HL-60 (cell line): Measurements from ENCODE around the gene RTTN.

Experiments
- DNase-seq, 2 experiments: peaks; one replicate each; pipeline ENCODE4 v3.0.0-alpha.2; 2010 to 2020; ENCODE audit warnings: low read depth in 1 of 2, low spot score in 1 of 2
- H3K27ac ChIP-seq: fragments of 250-450 bp; sonication (Bioruptor Pico); replicated peaks from 2 replicates; pipeline ENCODE4 v1.5.1; 2020; ENCODE audit warnings: mild to moderate bottlenecking, moderate library complexity
- H3K27me3 ChIP-seq: fragments of 250-450 bp; sonication (Bioruptor Pico); 2 replicates; pipeline ENCODE4 v1.5.1; 2021; ENCODE audit warnings: mild to moderate bottlenecking, moderate library complexity; ENCODE audit not compliant: insufficient read depth, poor library complexity, severe bottlenecking
- H3K4me3 ChIP-seq: replicated peaks from 2 replicates; pipeline ENCODE4 v1.5.1; 2011; ENCODE audit warnings: mild to moderate bottlenecking, control low read depth, low read length; ENCODE audit not compliant: insufficient read depth
- GABPA ChIP-seq: IDR thresholded peaks from 2 replicates; pipeline ENCODE4 v1.6.1; 2012; ENCODE audit warnings: low read depth
- POLR2AphosphoS5 ChIP-seq: IDR thresholded peaks from 2 replicates; pipeline ENCODE4 v1.6.1; 2012; ENCODE audit warnings: low read depth
- SPI1 ChIP-seq: IDR thresholded peaks from 2 replicates; pipeline ENCODE4 v1.6.1; 2012; ENCODE audit warnings: low read depth, mild to moderate bottlenecking, borderline replicate concordance
- TF ChIP-seq, protein P1 (sequence below): IDR thresholded peaks from 2 replicates; pipeline ENCODE4 v1.6.1; 2012; ENCODE audit warnings: low read depth; ENCODE audit not compliant: insufficient replicate concordance
- TF ChIP-seq, protein P2 (sequence below): IDR thresholded peaks from one replicate; pipeline ENCODE4 v1.5.1; 2011; ENCODE audit warnings: low read length, control low read depth, inconsistent platforms; ENCODE audit not compliant: insufficient read depth

Gene RTTN

DNA sequence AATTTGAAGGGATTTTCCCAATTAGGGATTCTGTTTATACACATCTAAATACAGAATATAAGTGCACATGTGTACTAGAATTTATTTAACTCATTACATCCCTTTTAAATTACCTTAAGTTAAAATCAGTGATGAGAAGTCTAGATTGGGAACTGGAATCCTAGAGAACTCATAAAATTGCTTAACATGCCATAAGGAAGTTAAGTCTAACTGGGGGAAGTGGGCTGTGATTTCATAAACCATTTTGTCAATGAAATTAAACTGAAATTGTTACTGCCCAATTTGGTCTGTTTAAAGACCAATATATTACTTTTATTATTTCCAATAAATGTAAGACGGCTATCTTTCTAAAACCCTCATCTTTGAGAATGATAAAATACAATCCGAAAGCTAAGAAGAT, 185.5 kb downstream of the RTTN start:
- H3K27ac ChIP-seq = no peak overlapping the region
- H3K27me3 ChIP-seq = no peaks in the 10 kb centered on the region
- TF ChIP-seq GABPA (no peak), POLR2AphosphoS5 (no peak), SPI1 (no peak)
- TF ChIP-seq, protein P1, sequence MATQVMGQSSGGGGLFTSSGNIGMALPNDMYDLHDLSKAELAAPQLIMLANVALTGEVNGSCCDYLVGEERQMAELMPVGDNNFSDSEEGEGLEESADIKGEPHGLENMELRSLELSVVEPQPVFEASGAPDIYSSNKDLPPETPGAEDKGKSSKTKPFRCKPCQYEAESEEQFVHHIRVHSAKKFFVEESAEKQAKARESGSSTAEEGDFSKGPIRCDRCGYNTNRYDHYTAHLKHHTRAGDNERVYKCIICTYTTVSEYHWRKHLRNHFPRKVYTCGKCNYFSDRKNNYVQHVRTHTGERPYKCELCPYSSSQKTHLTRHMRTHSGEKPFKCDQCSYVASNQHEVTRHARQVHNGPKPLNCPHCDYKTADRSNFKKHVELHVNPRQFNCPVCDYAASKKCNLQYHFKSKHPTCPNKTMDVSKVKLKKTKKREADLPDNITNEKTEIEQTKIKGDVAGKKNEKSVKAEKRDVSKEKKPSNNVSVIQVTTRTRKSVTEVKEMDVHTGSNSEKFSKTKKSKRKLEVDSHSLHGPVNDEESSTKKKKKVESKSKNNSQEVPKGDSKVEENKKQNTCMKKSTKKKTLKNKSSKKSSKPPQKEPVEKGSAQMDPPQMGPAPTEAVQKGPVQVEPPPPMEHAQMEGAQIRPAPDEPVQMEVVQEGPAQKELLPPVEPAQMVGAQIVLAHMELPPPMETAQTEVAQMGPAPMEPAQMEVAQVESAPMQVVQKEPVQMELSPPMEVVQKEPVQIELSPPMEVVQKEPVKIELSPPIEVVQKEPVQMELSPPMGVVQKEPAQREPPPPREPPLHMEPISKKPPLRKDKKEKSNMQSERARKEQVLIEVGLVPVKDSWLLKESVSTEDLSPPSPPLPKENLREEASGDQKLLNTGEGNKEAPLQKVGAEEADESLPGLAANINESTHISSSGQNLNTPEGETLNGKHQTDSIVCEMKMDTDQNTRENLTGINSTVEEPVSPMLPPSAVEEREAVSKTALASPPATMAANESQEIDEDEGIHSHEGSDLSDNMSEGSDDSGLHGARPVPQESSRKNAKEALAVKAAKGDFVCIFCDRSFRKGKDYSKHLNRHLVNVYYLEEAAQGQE = no peak
- TF ChIP-seq, protein P2, sequence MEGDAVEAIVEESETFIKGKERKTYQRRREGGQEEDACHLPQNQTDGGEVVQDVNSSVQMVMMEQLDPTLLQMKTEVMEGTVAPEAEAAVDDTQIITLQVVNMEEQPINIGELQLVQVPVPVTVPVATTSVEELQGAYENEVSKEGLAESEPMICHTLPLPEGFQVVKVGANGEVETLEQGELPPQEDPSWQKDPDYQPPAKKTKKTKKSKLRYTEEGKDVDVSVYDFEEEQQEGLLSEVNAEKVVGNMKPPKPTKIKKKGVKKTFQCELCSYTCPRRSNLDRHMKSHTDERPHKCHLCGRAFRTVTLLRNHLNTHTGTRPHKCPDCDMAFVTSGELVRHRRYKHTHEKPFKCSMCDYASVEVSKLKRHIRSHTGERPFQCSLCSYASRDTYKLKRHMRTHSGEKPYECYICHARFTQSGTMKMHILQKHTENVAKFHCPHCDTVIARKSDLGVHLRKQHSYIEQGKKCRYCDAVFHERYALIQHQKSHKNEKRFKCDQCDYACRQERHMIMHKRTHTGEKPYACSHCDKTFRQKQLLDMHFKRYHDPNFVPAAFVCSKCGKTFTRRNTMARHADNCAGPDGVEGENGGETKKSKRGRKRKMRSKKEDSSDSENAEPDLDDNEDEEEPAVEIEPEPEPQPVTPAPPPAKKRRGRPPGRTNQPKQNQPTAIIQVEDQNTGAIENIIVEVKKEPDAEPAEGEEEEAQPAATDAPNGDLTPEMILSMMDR = no peak
- DNase-seq = no peak
- H3K4me3 ChIP-seq = no peak overlapping the region

DNA sequence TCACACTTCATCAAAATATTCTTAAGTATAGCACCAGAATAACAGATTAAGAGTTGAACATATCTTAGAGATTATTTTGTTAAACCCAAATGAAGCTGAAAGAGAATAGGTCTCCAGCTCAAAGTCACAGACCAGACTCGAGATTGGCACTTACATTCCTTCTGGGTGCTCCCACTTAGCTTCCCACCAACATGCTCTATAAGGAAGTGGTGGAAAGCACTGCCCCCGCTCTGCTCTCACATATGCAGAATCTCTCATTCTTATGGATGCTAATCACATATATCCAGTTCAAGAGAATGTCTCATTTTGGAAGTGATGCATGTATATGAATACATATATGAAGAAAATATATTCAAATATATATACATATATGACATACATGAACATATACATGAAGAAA, 186.4 kb downstream of the RTTN start:
- no peak for DNase-seq
- no peak overlapping the region for H3K27ac ChIP-seq
- H3K27me3 ChIP-seq = no peaks in the 10 kb centered on the region
- H3K4me3 ChIP-seq = no peak overlapping the region
- TF ChIP-seq, protein P1 = no peak
- TF ChIP-seq GABPA (no peak), SPI1 (no peak), POLR2AphosphoS5 (no peak)
- TF ChIP-seq, protein P2 = no peak

DNA sequence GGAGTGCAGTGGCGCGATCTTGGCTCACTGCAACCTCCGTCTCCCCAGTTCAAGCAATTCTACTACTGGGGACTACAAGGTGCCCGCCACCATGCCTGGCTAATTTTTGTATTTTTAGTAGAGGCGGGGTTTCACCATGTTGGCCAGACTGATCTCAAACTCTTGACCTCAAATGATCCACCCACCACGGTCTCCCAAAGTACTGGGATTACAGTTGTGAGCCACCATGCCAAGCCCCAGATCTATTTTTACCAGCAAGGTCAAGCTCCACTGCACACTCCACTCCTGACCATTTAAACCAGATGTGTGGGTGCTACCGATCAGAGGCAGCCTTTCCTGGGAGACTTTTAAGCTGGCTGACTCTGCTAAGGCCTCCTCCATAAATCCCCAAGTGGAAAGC, 190.4 kb downstream of the RTTN start:
- H3K4me3 ChIP-seq = no peak overlapping the region
- TF ChIP-seq SPI1 (no peak), POLR2AphosphoS5 (no peak), GABPA (no peak)
- TF ChIP-seq, protein P2 = no peak
- TF ChIP-seq, protein P1 = no peak
- no peak for DNase-seq
- H3K27ac ChIP-seq = no peak overlapping the region
- H3K27me3 ChIP-seq = no peaks in the 10 kb centered on the region
